A549 (cell line): ENCODE measurements around the gene LAMC2. TPM values are rescaled to one million over a fixed set of nuclear protein-coding genes. Genes with fewer than 3 reads are reported as not detected.

Source experiments
- ATAC-seq, 2 experiments: fragments of 200-7000 bp in 1 of 2; fragments of >200 bp in 1 of 2; cut with Nextera tagmentation in 1 of 2; cut with Tn5 transposase in 1 of 2; 3 replicates each; pipeline versions ENCODE4 v1.8.0 to v1.9.1; 2018 to 2020; ENCODE audit warnings: mild to moderate bottlenecking in 1 of 2, moderate library complexity in 1 of 2
- CTCF ChIA-PET: fragments of 300-600 bp; sonication (Branson Sonifier 250); formaldehyde crosslinking; extraction: SDS; loops from one replicate; lab custom pipeline; 2021; ENCODE audit warnings: antibody characterized with exemption, inconsistent platforms; lab: Yijun Ruan, JAX
- POLR2A ChIA-PET: fragments of 350-600 bp; formaldehyde crosslinking; extraction: SDS; loops from one replicate; lab custom pipeline; 2021; ENCODE audit warnings: antibody characterized with exemption, inconsistent platforms; lab: Yijun Ruan, JAX
- DNase-seq, 2 experiments: peaks; one replicate each; pipeline versions ENCODE4 v3.0.0 to v3.0.0-alpha.2; 2011 to 2016; ENCODE audit warnings: low read depth in 1 of 2, low spot score in 1 of 2
- FAIRE-seq: peaks from 2 replicates; lab custom pipeline; 2011; peaks lifted over from hg19 to GRCh38; lab: Jason Lieb, UNC
- H3K27ac ChIP-seq, 2 experiments: fragments of >200 bp; sonication (Bioruptor Twin); formaldehyde crosslinking; 3 replicates each; pipeline ENCODE4 v1.5.1; 2016 to 2017
- H3K4me1 ChIP-seq: fragments of >200 bp; sonication (Bioruptor Twin); formaldehyde crosslinking; 3 replicates; pipeline ENCODE4 v1.6.1; 2016
- H3K4me2 ChIP-seq: fragments of >200 bp; sonication (Bioruptor Twin); formaldehyde crosslinking; 3 replicates; pipeline ENCODE4 v1.6.1; 2016
- H3K4me3 ChIP-seq: fragments of >200 bp; sonication (Bioruptor Twin); formaldehyde crosslinking; 3 replicates; pipeline ENCODE4 v1.5.1; 2016
- H3K9me3 ChIP-seq: fragments of >200 bp; sonication (Bioruptor Twin); formaldehyde crosslinking; 3 replicates; pipeline ENCODE4 v1.6.1; 2016
- EHMT2 ChIP-seq: fragments of 200-600 bp; sonication (generic); IDR thresholded peaks from 2 replicates; pipeline ENCODE4 v1.6.1; 2016; ENCODE audit warnings: antibody characterized with exemption, low read depth, mild to moderate bottlenecking, moderate library complexity
- ELK1 ChIP-seq: fragments of 150-350 bp; IDR thresholded peaks from 2 replicates; pipeline ENCODE4 v1.6.1; 2014; ENCODE audit warnings: low read depth, mild to moderate bottlenecking, low read length
- EP300 ChIP-seq, 2 experiments: fragments of >200 bp; sonication (Bioruptor Twin); formaldehyde crosslinking; IDR thresholded peaks; 2 replicates in 1 of 2; 3 replicates in 1 of 2; pipeline ENCODE4 v1.6.1; 2016 to 2017
- FOXS1 ChIP-seq: fragments of 250-450 bp; sonication (Bioruptor Pico); IDR thresholded peaks from 2 replicates; pipeline ENCODE4 v1.5.0; 2020; ENCODE audit warnings: mild to moderate bottlenecking, moderate library complexity
- GATA3 ChIP-seq: IDR thresholded peaks from 2 replicates; pipeline ENCODE4 v1.6.1; 2012; ENCODE audit warnings: borderline replicate concordance
- HES2 ChIP-seq: fragments of >200 bp; sonication (Bioruptor Twin); formaldehyde crosslinking; IDR thresholded peaks from 2 replicates; pipeline ENCODE4 v1.6.1; 2016
- HOXA7 ChIP-seq: fragments of 250-450 bp; sonication (Bioruptor Pico); IDR thresholded peaks from 2 replicates; pipeline ENCODE4 v1.5.0; 2020; ENCODE audit warnings: mild to moderate bottlenecking, moderate library complexity
- HOXB13 ChIP-seq: fragments of 250-450 bp; sonication (Bioruptor Pico); IDR thresholded peaks from 2 replicates; pipeline ENCODE4 v1.5.0; 2020; ENCODE audit warnings: low read depth, mild to moderate bottlenecking, moderate library complexity
- HOXB5 ChIP-seq: fragments of 250-450 bp; sonication (Bioruptor Pico); IDR thresholded peaks from 2 replicates; pipeline ENCODE4 v1.5.0; 2020; ENCODE audit warnings: mild to moderate bottlenecking, moderate library complexity
- JUNB ChIP-seq: fragments of >200 bp; sonication (Bioruptor Twin); formaldehyde crosslinking; IDR thresholded peaks from 2 replicates; pipeline ENCODE4 v1.6.1; 2016
- KDM1A ChIP-seq: fragments of 200-600 bp; sonication (generic); IDR thresholded peaks from 2 replicates; pipeline ENCODE4 v1.6.1; 2016; ENCODE audit warnings: low read depth, mild to moderate bottlenecking
- MAX ChIP-seq: IDR thresholded peaks from 2 replicates; pipeline ENCODE4 v1.6.1; 2012
- NFE2L2 ChIP-seq: fragments of 150-350 bp; conservative IDR thresholded peaks from 2 replicates; pipeline ENCODE4 v1.6.1; 2014; ENCODE audit warnings: low read length
- NPAS2 ChIP-seq: fragments of 250-450 bp; sonication (Bioruptor Pico); IDR thresholded peaks from 2 replicates; pipeline ENCODE4 v1.8.0; 2022; ENCODE audit warnings: mild to moderate bottlenecking, moderate library complexity, borderline replicate concordance
- NR3C1 ChIP-seq: fragments of >200 bp; sonication (Bioruptor Twin); formaldehyde crosslinking; IDR thresholded peaks from 3 replicates; pipeline ENCODE4 v1.6.1; 2017
- PHF8 ChIP-seq: fragments of 200-600 bp; sonication (generic); IDR thresholded peaks from 2 replicates; pipeline ENCODE4 v1.6.1; 2016; ENCODE audit warnings: low read depth, mild to moderate bottlenecking, antibody characterized with exemption, moderate library complexity, borderline replicate concordance
- POLR2A ChIP-seq: IDR thresholded peaks from 2 replicates; pipeline ENCODE4 v1.6.1; 2012; ENCODE audit warnings: mild to moderate bottlenecking, low read length
- POLR2AphosphoS2 ChIP-seq: conservative IDR thresholded peaks from 2 replicates; pipeline ENCODE4 v1.6.1; 2012; ENCODE audit warnings: low read length, improper control_type of control experiment, inconsistent platforms
- RAD21 ChIP-seq, 2 experiments: fragments of >200 bp in 1 of 2; sonication (Bioruptor Twin) in 1 of 2; formaldehyde crosslinking in 1 of 2; IDR thresholded peaks in 1 of 2; conservative IDR thresholded peaks in 1 of 2; 2 replicates in 1 of 2; 3 replicates in 1 of 2; pipeline ENCODE4 v1.6.1; 2012 to 2018; ENCODE audit warnings: inconsistent platforms in 1 of 2
- RFX5 ChIP-seq: fragments of 450-650 bp; IDR thresholded peaks from 2 replicates; pipeline ENCODE4 v1.7.1; 2014; ENCODE audit warnings: antibody characterized with exemption, mild to moderate bottlenecking, moderate library complexity
- TP53 ChIP-seq: fragments of 250-450 bp; sonication (Bioruptor Pico); IDR thresholded peaks from 2 replicates; pipeline ENCODE4 v1.5.0; 2021; ENCODE audit warnings: mild to moderate bottlenecking, moderate library complexity
- USF2 ChIP-seq: fragments of 450-650 bp; IDR thresholded peaks from 2 replicates; pipeline ENCODE4 v1.6.1; 2014; ENCODE audit warnings: antibody characterized with exemption
- ZFP36 ChIP-seq: fragments of 450-650 bp; IDR thresholded peaks from 2 replicates; pipeline ENCODE4 v1.6.1; 2014; ENCODE audit warnings: borderline replicate concordance; ENCODE audit not compliant: partially characterized antibody
- WGBS: methylation state at CpG from one replicate; pipeline ENCODE4 v1.1.6; 2017; ENCODE audit errors: missing lambda C conversion rate; 5-methylcytosine and 5-hydroxymethylcytosine counted together
- polyA plus RNA-seq, 4 experiments: library from polyadenylated mRNA; depleted of rRNA in 3 of 4; stranded (reverse); fragments of >200 nt; fragmentation: RNase III in 1 of 4; extraction: RNeasy Plus Mini Kit Qiagen cat#74134 plus additional on column Dnase treatment in 1 of 4; gene quantifications; 2 replicates in 3 of 4; 3 replicates in 1 of 4; pipeline ENCODE4 v1.2.3, GENCODE V29; 2011 to 2017
- TF ChIP-seq, protein P1 (sequence below): fragments of 200-600 bp; sonication (generic); IDR thresholded peaks from 2 replicates; pipeline ENCODE4 v1.6.1; 2016; ENCODE audit warnings: antibody characterized with exemption, mild to moderate bottlenecking, moderate library complexity

The LAMC2 gene
- polyA plus RNA-seq, 2 of the 4 experiments (the other 2 are of a cell fraction), result 8.5 to 24.1 TPM

GRCh38 chr1:183263886-183264602 lies 78.0 kb downstream of the LAMC2 start:
- WGBS, result 56% methylated on average over 6 of the region's 6 CpGs
- H3K27ac ChIP-seq, result no peak overlapping the region
- TF ChIP-seq ZFP36 (no peak), HOXA7 (CRISPR knock-in tag) (no peak), EHMT2 (no peak), NFE2L2 (no peak), NR3C1 (no peak), NPAS2 (CRISPR knock-in tag) (no peak), JUNB (no peak), POLR2AphosphoS2 (no peak), RAD21 (conservative IDR thresholded peaks at IDR 0.05 in 1 of 2, IDR thresholded peaks at IDR 0.05 in 1 of 2) (no peak), MAX (no peak), ELK1 (no peak), GATA3 (no peak), KDM1A (no peak), FOXS1 (CRISPR knock-in tag) (no peak)
- TF ChIP-seq, protein P1, sequence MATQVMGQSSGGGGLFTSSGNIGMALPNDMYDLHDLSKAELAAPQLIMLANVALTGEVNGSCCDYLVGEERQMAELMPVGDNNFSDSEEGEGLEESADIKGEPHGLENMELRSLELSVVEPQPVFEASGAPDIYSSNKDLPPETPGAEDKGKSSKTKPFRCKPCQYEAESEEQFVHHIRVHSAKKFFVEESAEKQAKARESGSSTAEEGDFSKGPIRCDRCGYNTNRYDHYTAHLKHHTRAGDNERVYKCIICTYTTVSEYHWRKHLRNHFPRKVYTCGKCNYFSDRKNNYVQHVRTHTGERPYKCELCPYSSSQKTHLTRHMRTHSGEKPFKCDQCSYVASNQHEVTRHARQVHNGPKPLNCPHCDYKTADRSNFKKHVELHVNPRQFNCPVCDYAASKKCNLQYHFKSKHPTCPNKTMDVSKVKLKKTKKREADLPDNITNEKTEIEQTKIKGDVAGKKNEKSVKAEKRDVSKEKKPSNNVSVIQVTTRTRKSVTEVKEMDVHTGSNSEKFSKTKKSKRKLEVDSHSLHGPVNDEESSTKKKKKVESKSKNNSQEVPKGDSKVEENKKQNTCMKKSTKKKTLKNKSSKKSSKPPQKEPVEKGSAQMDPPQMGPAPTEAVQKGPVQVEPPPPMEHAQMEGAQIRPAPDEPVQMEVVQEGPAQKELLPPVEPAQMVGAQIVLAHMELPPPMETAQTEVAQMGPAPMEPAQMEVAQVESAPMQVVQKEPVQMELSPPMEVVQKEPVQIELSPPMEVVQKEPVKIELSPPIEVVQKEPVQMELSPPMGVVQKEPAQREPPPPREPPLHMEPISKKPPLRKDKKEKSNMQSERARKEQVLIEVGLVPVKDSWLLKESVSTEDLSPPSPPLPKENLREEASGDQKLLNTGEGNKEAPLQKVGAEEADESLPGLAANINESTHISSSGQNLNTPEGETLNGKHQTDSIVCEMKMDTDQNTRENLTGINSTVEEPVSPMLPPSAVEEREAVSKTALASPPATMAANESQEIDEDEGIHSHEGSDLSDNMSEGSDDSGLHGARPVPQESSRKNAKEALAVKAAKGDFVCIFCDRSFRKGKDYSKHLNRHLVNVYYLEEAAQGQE, result no peak
- TF ChIP-seq, all 56 proteins: peak for 0
- H3K4me2 ChIP-seq, result no peak overlapping the region
- H3K4me3 ChIP-seq, result no peak overlapping the region
- ChIA-PET CTCF (interaction anchor here (1.0 to 1.6 kb wide), 4 partner anchors 16 to 301 kb away, joined by 3 to 5 read pairs (median 3); no protein-coding TSS in a partner anchor), POLR2A (no interaction called here)
- ATAC-seq, result no peak; a peak in 1 of 6 replicates
- FAIRE-seq, result no peak
- no peaks in the 10 kb centered on the region for H3K9me3 ChIP-seq
- H3K4me1 ChIP-seq, result no peaks in the 10 kb centered on the region
- no peak for DNase-seq

DNA sequence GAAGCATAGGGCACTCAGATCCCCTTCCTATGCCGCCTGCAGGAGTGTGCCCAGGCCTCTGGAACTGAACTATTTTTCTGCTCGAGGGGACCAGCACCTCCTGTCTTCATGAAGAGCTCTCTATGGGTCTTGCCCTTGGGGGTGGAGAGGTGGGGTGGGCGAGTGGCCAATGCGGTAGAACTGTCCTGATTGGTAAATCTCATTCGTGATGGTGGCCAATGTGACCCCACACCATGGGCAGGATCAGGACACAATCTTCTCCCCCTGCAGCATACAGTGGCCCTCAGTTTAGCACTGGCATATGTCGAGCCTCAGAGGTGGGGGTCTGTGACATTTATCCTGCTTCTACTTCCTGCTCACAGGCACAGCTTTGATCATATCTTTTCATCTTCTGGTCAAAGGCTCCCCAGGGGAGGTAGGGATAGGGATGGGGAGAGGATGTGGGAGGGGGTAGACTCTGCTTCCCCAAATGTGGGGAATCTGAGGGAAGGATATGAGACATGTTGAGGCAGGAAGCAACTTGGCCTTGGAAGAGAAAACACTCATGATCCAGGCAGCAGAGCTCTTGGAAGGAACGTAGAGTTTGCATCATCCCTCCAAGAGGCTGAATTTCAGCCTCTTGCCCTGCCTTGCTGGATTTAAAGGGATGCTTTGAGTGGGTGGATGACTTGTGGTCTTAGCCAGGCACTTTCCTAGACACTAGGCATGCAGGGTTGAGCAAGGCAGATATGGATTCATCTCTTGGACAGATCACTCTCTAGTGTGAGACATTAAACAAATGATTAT lies 81.8 kb downstream of the LAMC2 start:
- POLR2A ChIA-PET, result no interaction called here
- DNase-seq (peak in 1 of 2 experiments; percentile 13), ATAC-seq (peak in 1 of 2 experiments; percentile 31; a peak in 2 of 6 replicates), FAIRE-seq (no peak)
- CTCF ChIA-PET, result interaction anchor here (0.6 to 7.4 kb wide), 3 partner anchors 13 to 44 kb away, joined by 3 to 71 read pairs (median 3); no protein-coding TSS in a partner anchor
- Histone ChIP-seq H3K4me2 (no peak overlapping the region), H3K9me3 (no peaks in the 10 kb centered on the region), H3K4me1 (peaks cover 23% of the 10 kb centered on the region), H3K27ac (no peak overlapping the region), H3K4me3 (no peak overlapping the region)
- 59% methylated on average over 6 of the region's 7 CpGs for WGBS
- TF ChIP-seq USF2 (no peak), EP300 (IDR thresholded peaks at IDR 0.05) (no peak), PHF8 (no peak), HES2 (no peak), RFX5 (no peak), EHMT2 (no peak), TP53 (CRISPR knock-in tag) (no peak), HOXB13 (CRISPR knock-in tag) (no peak), HOXB5 (CRISPR knock-in tag) (no peak), NR3C1 (no peak), POLR2A (no peak)
- TF ChIP-seq, protein P1, result no peak
